HS-27A (cell line): ENCODE measurements around the gene SMIM12.

Source experiments
- DNase-seq: peaks from one replicate; pipeline ENCODE4 v3.0.0-alpha.2; 2012; ENCODE audit warnings: low read depth, missing footprints

Gene SMIM12, protein sequence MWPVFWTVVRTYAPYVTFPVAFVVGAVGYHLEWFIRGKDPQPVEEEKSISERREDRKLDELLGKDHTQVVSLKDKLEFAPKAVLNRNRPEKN

DNA sequence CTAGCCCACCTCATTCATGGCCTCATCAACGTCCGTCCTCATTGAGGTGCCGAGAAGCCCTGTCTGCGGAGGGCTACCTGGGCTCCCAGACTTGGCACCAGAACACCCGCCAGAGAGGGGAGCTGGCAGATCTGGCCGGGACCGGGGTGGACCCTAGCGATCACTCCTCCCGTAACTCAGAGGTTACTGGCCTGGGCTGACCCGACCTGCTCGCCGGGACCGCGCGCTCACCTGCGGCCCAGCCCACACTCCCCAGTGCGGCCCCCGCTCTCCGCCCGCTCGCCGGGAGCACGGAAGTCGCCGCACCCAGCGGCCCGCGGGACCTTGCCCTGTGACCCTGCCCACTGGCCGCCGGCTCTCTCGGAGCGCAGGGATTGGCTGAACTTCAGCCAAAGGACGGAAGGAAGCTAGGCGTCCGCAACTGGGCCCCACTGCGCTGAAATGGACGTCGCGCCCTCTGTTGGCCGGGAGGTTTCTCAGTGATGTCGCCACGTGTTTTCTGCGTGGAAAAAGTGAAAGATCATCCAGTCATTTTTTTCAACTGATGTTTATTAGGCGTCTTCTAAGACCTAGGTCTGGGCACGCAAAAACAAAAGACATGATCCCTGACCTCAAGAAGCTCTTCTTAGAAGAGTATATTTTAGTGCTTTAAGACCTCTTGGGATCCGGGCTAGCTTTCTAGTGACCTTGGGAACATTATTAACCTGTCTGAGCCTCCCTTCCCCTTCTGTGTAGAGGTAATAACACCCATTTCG is at the start of gene SMIM12:
TSS of gene SMIM12 (minus strand) at position 304 of the 755 bp plus-strand sequence. CDS start 3,772 bp downstream, outside the sequence.
- DNase-seq, result peak; percentile 87

GRCh38 chr1:34908369-34908768 is 48.8 kb upstream of the SMIM12 start:
- no peak for DNase-seq

- DNase-seq, result no peak
These were observed 48.0 kb upstream of the SMIM12 start for GRCh38 chr1:34907487-34908090.

GRCh38 chr1:34906756-34907155 is 47.2 kb upstream of the SMIM12 start:
- no peak for DNase-seq

DNA sequence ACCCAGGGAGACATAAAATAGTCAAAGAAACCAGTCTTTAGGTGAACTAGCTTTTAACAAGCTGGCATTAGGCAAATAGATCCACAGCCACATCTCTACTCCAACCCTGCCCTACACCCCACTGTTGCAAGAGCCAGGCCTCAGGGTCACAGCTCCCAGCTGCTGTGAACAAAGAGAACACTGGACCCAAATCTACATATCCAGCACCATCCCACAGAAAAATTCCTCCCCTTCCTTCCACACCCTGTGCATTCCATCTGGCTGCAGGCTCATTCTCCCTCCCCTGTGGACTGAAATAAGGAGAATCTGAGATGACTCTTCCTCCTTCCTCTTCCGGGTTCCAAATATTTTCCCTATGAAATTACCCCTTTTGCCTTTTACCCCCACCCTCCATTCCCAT is 46.7 kb upstream of the SMIM12 start:
- DNase-seq, result no peak

GRCh38 chr1:34905098-34905459 is 45.5 kb upstream of the SMIM12 start:
- DNase-seq, result no peak

DNA sequence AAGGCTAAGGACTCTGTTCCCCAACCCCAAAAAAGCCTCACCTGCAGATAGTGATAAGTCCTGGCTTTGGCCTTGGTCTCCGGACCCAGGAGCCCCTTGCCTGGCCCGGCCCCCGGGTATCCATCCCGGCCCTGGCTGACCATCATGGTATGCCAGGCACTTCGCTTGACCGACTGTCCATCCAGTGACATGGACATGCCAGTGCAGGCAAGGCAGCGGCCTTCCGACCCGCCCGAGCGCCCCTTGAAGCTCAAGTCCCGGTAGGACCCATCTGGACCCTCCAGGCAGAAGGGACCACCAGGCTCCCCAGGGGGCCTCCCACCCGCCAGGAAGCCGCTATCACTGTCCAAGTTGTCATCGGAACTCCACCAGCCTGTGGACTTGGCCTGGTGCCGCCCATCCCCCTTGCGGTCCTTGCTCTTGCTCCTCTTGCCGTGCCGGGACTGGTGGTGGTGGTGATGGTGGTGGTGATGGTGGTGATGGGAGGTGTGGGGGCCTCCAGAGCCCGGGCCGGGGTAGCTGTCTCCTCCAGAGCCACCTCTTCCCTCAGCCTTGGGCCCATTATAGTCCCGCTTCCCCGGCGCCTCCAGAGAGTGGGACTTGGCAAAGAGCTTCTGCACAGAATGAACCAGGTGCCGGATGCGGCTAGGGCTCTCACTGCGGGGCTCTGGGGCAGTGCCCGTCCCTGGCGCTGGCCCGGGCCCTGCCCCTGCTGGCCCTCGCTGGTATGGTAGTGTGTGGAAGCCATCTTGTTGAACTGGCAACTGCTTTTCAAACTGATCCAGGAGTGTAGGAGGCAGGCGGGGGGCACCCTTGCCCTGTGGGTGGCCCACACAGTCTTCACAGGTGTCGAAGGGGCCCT is 44.9 kb upstream of the SMIM12 start:
- DNase-seq, result no peak

GRCh38 chr1:34901919-34902318 is 42.4 kb upstream of the SMIM12 start:
- no peak for DNase-seq

GRCh38 chr1:34900775-34901502 is 41.4 kb upstream of the SMIM12 start:
- DNase-seq, result no peak

GRCh38 chr1:34899906-34900305 is 40.4 kb upstream of the SMIM12 start:
- DNase-seq, result no peak

- no peak for DNase-seq
These were observed 39.9 kb upstream of the SMIM12 start for GRCh38 chr1:34899471-34899870.

- DNase-seq, result no peak
These were observed 38.8 kb upstream of the SMIM12 start for GRCh38 chr1:34898330-34898761.

DNA sequence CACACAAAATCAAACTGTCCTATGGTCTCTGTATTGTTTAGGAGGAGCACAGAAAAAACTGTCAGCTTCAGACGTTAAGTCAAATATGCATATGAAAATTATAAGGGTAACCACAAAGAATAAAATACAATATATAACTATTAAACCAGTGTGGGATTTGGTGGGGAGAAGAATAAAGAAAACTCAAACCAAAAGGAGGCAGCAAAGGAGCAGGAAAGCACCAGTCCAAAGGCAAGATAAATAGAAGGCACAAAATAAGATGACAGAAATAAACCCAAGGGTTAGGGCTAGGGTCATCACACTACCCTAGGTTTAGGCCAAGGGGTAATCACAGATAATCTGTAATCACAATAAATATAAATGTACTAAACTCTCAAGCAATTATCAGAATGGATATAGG is 37.1 kb upstream of the SMIM12 start:
- DNase-seq, result no peak

- no peak for DNase-seq
These were observed 30.2 kb upstream of the SMIM12 start for GRCh38 chr1:34889705-34890104.

DNA sequence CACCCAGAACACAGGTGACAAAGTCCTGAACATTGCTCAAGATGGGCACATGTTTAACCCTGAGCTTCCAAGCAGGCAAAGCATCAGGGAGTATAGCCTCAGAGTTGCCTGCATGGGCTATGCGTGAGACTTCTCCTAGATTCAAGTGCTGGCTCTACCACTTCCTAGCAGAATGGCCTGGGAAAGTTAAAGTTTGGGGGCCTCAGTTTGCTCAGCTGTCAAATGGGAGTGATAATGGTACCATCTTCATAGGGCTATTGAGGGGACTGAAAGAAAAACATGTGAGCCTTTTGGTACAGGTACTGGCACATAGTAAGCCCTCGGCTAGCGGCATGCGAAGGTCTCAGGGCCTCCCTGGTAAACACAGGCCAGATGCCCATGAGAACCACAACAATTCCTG is 28.0 kb upstream of the SMIM12 start:
- DNase-seq, result no peak

DNA sequence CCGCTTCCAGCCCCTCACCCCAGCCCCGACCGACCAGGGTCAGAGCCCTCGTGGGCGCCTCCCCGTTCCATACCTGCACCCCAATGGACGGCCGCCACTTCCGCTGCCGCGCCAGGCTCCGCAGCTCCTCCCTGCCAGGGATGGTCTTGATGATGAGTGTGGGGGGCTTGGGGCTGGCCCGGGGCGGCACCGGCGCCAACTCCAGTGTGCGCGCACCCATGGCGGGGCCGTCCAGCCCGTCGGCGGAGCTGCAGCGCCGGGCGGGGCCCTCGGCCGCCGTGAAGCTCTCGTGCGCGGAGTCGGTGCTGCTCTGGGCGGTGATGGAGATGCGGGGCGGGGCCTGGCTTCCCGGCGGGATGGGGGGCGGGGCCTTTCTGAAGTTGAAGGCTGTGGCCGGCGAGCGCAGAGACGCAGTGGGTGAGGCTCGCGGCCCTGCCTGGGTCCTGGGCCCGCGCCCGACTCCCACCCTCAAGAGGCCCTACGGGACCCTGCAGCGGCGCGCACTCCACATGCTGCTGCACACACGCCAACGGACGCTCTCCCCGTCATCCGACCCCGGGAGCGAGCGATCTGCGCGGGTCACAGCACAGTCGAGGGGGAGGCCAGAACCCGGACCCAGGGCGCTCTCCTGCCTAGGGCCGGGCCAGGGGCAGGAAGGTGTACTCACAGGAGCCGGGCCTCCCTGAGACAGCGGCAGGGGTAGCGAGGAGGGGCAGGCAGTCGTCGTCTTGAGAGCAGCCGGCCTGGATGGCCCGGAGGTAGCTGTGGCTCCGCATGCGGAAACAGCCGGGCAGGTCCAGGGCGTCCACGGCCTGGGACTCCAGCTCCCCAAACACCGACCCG is 26.1 kb upstream of the SMIM12 start:
- no peak for DNase-seq

DNA sequence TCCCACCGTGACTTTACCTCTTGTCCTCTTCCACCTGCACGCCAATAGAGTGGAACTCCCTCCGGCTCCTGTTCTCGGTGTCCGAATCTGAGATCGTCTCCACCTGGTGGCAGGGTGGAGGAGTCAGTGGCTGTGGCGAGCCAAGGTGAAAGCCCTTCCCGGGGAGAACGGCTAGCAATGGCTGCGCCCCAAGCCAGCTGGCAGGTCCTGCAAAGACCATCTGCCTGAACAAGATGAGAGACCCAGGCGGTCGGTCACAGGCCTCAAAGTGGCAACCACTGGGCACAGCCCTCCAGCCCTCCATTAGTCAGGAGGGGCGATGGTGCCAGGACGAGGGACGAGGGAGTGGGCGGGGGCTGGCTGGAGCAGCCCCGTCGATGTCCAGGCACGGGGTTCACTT is 25.4 kb upstream of the SMIM12 start:
- no peak for DNase-seq

DNA sequence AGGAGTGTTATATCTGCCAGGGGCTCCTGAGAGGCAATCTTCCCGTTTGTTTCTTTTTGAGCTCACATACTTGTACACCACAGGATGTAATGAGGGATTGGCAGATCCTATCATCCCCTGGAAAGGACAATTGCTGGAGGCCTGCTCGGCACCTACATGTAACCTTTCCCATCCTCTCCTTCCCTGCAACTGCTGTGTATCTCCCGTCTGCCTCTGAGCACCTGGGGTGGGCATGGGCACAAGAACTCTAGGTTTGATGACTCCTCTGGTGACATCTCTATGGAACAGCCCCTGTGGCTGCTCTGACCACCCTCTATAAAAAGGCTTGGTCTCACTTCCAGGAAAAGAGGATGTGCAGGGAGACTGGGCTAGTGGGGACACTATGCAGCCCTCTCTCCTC is 25.0 kb upstream of the SMIM12 start:
- DNase-seq, result no peak

GRCh38 chr1:34879230-34879629 is 19.7 kb upstream of the SMIM12 start:
- no peak for DNase-seq

GRCh38 chr1:34876406-34876805 is 16.9 kb upstream of the SMIM12 start:
- no peak for DNase-seq
